ENCODE results near the gene SLC43A2.
"Not testable (repeated sequence)": the region's sequence is repeated elsewhere in the genome, so short reads cannot be mapped to it uniquely, and the experiment has no call there.

The SLC43A2 gene

GRCh38 chr17:1553354-1554266 is 75.0 kb downstream of the SLC43A2 start:
- no peak overlapping the region for H3K4me3 ChIP-seq (ENCODE audit: low read length)
- no peak for DNase-seq (ENCODE audit: low read depth, low spot score)

- no peak overlapping the region for H3K4me3 ChIP-seq (ENCODE audit: low read length)
- DNase-seq (ENCODE audit: low read depth, low spot score): no peak
Measured at GRCh38 chr17:1552932-1553331, 75.7 kb downstream of the SLC43A2 start.

GRCh38 chr17:1551741-1552140 is 76.9 kb downstream of the SLC43A2 start:
- no peak overlapping the region for H3K4me3 ChIP-seq (ENCODE audit: low read length)
- DNase-seq (ENCODE audit: low read depth, low spot score): no peak

GRCh38 chr17:1548032-1548431 is 80.6 kb downstream of the SLC43A2 start:
- H3K4me3 ChIP-seq (ENCODE audit: low read length): no peak overlapping the region
- DNase-seq (ENCODE audit: low read depth, low spot score): no peak

- DNase-seq (ENCODE audit: low read depth, low spot score): no peak
- H3K4me3 ChIP-seq (ENCODE audit: low read length): no peak overlapping the region
Measured at GRCh38 chr17:1546292-1546922, 82.2 kb downstream of the SLC43A2 start.

- H3K4me3 ChIP-seq (ENCODE audit: low read length): no peak overlapping the region
- no peak for DNase-seq (ENCODE audit: low read depth, low spot score)
Measured at GRCh38 chr17:1545618-1546017, 83.0 kb downstream of the SLC43A2 start.

GRCh38 chr17:1542316-1542715 is 86.3 kb downstream of the SLC43A2 start:
- no peak overlapping the region for H3K4me3 ChIP-seq (ENCODE audit: low read length)
- DNase-seq (ENCODE audit: low read depth, low spot score): no peak

GRCh38 chr17:1541367-1541904 is 87.2 kb downstream of the SLC43A2 start:
- DNase-seq (ENCODE audit: low read depth, low spot score): no peak
- no peak overlapping the region for H3K4me3 ChIP-seq (ENCODE audit: low read length)

- no peak for DNase-seq (ENCODE audit: low read depth, low spot score)
- H3K4me3 ChIP-seq (ENCODE audit: low read length): no peak overlapping the region
Measured at GRCh38 chr17:1539811-1540210, 88.8 kb downstream of the SLC43A2 start.

- DNase-seq (ENCODE audit: low read depth, low spot score): no peak
- no peak overlapping the region for H3K4me3 ChIP-seq (ENCODE audit: low read length)
Measured at GRCh38 chr17:1535737-1536136, 92.9 kb downstream of the SLC43A2 start.

- no peak for DNase-seq (ENCODE audit: low read depth, low spot score)
Measured at GRCh38 chr17:1533661-1534325, 94.8 kb downstream of the SLC43A2 start.

GRCh38 chr17:1532836-1533602 is 95.6 kb downstream of the SLC43A2 start:
- H3K4me3 ChIP-seq (ENCODE audit: low read length): no peak overlapping the region
- DNase-seq (ENCODE audit: low read depth, low spot score): no peak

More at GRCh38 chr17:1533661-1534325, 94.8 kb downstream of the SLC43A2 start:
- H3K4me3 ChIP-seq (ENCODE audit: low read length): no peak overlapping the region

- no peak for DNase-seq (ENCODE audit: low read depth, low spot score)
- no peak overlapping the region for H3K4me3 ChIP-seq (ENCODE audit: low read length)
Measured at GRCh38 chr17:1529863-1530262, 98.8 kb downstream of the SLC43A2 start.

GRCh38 chr17:1526876-1527275 is 101.8 kb downstream of the SLC43A2 start:
- DNase-seq (ENCODE audit: low read depth, low spot score): peak; percentile 74
- H3K4me3 ChIP-seq (ENCODE audit: low read length): not testable (repeated sequence)

GRCh38 chr17:1522626-1523025 is 106.0 kb downstream of the SLC43A2 start:
- H3K4me3 ChIP-seq (ENCODE audit: low read length): no peak overlapping the region
- no peak for DNase-seq (ENCODE audit: low read depth, low spot score)

GRCh38 chr17:1521086-1521640 is 107.5 kb downstream of the SLC43A2 start:
- no peak for DNase-seq (ENCODE audit: low read depth, low spot score)
- no peak overlapping the region for H3K4me3 ChIP-seq (ENCODE audit: low read length)

GRCh38 chr17:1519678-1520077 is 109.0 kb downstream of the SLC43A2 start:
- no peak for DNase-seq (ENCODE audit: low read depth, low spot score)
- H3K4me3 ChIP-seq (ENCODE audit: low read length): no peak overlapping the region
